Cardiac muscle cell (in vitro differentiated cells and primary cell): ENCODE results near the gene LPXN. TPM values are rescaled to one million over a fixed set of nuclear protein-coding genes. Genes with fewer than 3 reads are reported as not detected.

Experiments
- DNase-seq, 2 donors: peaks; one replicate each; pipeline versions ENCODE4 v3.0.0 to v3.0.0-alpha.2; 2010 to 2017; ENCODE audit warnings: low read depth in 1 of 2, low spot score in 1 of 2
- H3K27ac ChIP-seq: fragments of 200-600 bp; sonication (generic); 2 replicates; pipeline ENCODE4 v1.5.1; 2016
- H3K27me3 ChIP-seq: fragments of 200-600 bp; sonication (generic); 2 replicates; pipeline ENCODE4 v1.6.0; 2016; ENCODE audit warnings: control low read depth
- H3K36me3 ChIP-seq: fragments of 200-600 bp; sonication (generic); 2 replicates; pipeline ENCODE4 v1.5.1; 2016; ENCODE audit warnings: control low read depth
- H3K4me1 ChIP-seq: fragments of 200-600 bp; sonication (generic); 2 replicates; pipeline ENCODE4 v1.8.1; 2017; ENCODE audit warnings: low read depth, mild to moderate bottlenecking, mixed run types
- H3K4me3 ChIP-seq: fragments of 200-600 bp; sonication (generic); 2 replicates; pipeline ENCODE4 v1.5.1; 2016; ENCODE audit warnings: mild to moderate bottlenecking
- H3K9me3 ChIP-seq: fragments of 200-600 bp; sonication (generic); 2 replicates; pipeline ENCODE4 v1.5.1; 2017; ENCODE audit warnings: low read depth, mild to moderate bottlenecking, control low read depth
- CTCF ChIP-seq: IDR thresholded peaks from 2 replicates; pipeline ENCODE4 v1.5.1; 2012; ENCODE audit warnings: low read depth, mild to moderate bottlenecking, low read length
- polyA plus RNA-seq: library from polyadenylated mRNA; unstranded; fragments of >200 nt; fragmentation: Nextera tagmentation; extraction: Ambion mirVana; gene quantifications from 2 replicates; pipeline ENCODE4 v1.2.1, GENCODE V29; 2016
- total RNA-seq: library from RNA; depleted of rRNA; stranded (reverse); fragments of >200 nt; gene quantifications from 2 replicates; pipeline ENCODE4 v1.2.3, GENCODE V29; 2016

LPXN gene
- total and polyA plus RNA-seq, 2 experiments from 2014 or later = 3.0 to 4.1 TPM

DNA sequence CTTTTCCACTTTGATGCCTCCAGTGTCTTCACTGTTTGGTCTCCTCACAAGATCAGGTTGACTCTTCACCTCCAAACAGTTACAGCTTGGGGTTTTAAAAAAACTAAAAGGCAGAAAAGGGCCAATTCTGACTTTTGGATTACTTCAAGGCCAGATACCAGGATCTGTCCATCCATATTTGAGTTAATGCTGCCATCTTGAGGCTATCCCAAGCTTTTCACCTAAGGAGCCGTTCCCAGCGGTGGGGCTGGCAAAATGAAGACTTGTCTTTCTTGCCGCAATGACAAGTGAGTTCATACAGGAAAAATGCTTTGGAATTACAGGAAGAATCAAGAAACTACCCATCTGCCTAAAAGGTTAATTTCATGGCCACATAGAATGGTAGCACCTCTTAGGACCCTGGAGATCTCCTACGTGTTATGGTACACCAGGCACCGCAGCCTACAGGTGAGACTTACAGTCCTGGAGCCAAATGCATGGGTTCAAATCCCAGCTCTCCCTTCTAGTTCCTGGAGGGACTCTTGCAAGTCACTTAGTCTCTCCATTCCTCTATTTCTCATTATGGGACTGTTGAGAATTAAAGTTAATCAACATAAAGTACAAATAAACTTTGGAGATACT, 61.8 kb downstream of the LPXN start:
- Histone ChIP-seq H3K27me3 (peaks cover 25% of the 10 kb centered on the region), H3K9me3 (no peaks in the 10 kb centered on the region), H3K4me3 (no peak overlapping the region), H3K4me1 (no peaks in the 10 kb centered on the region), H3K36me3 (no peaks in the 10 kb centered on the region), H3K27ac (no peak overlapping the region)
- peak; percentile 52 to 77 for DNase-seq
- TF ChIP-seq CTCF = peak; percentile 69

- Histone ChIP-seq H3K27ac (no peak overlapping the region), H3K9me3 (no peaks in the 10 kb centered on the region), H3K36me3 (no peaks in the 10 kb centered on the region), H3K4me1 (no peaks in the 10 kb centered on the region), H3K27me3 (peaks cover 16% of the 10 kb centered on the region), H3K4me3 (no peak overlapping the region)
- no peak for TF ChIP-seq CTCF
- no peak for DNase-seq
Measured at GRCh38 chr11:58511636-58512035, 64.0 kb downstream of the LPXN start.

- DNase-seq = peak in 1 of 2 donors; percentile 15
- H3K36me3 ChIP-seq = no peaks in the 10 kb centered on the region
- peaks cover 5% of the 10 kb centered on the region for H3K27me3 ChIP-seq
- no peak overlapping the region for H3K27ac ChIP-seq
- no peaks in the 10 kb centered on the region for H3K4me1 ChIP-seq
- H3K9me3 ChIP-seq = no peaks in the 10 kb centered on the region
- H3K4me3 ChIP-seq = no peak overlapping the region
- no peak for TF ChIP-seq CTCF
Measured at GRCh38 chr11:58509748-58510147, 65.9 kb downstream of the LPXN start.

DNA sequence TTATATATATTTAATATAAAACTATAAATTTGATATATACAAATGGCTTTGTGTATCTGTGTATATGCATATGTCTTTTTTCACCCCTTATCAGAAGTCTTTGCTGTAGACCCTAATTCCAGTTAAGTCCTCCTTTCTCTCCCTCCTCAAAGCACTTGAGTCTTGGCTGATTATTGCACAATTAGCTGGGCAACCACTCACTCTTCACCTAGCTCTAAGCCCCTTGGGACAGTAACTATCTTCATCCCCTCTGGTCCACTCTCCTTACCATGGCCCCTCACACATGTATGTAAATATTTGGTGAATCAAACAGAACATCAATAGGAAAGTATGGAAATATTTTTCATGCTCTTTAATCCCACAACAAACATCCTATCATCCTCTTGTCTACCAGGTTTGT, 66.8 kb downstream of the LPXN start:
- H3K9me3 ChIP-seq = no peaks in the 10 kb centered on the region
- no peak for TF ChIP-seq CTCF
- DNase-seq = no peak

DNA sequence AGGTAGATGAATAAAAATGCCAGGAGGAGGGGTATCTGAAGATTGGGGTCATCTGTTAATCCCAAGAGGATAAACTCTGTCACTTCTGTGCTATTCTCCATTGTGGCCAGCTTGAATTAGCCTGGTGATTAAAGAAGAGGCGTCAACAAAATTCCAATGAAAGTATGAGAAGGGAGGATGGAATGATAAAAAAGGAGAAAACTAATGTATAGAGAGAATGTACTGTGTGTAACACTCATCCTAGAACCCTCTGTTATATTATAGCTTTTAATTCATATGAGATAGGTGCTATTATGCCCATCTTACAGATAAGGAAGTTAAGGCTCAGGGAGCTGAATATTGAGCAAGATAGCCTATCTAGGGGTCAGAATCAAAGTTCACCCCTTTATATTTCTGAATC, 67.7 kb downstream of the LPXN start, which contains the start of gene OR5B21:
OR5B21 (minus strand) TSS at position 101 of the 400 bp plus-strand sequence; CDS start at position 101, 0 bp downstream.
- no peaks in the 10 kb centered on the region for H3K36me3 ChIP-seq
- H3K27ac ChIP-seq = no peak within 1 kb of the TSS
- peaks cover 2% of the 10 kb centered on the region for H3K27me3 ChIP-seq
- no peak for TF ChIP-seq CTCF
- no peak for DNase-seq
- no peaks in the 10 kb centered on the region for H3K4me1 ChIP-seq
- H3K4me3 ChIP-seq = no peak within 1 kb of the TSS
- no peaks in the 10 kb centered on the region for H3K9me3 ChIP-seq

More for the DNA sequence above, 66.8 kb downstream of the LPXN start:
- Histone ChIP-seq H3K36me3 (no peaks in the 10 kb centered on the region), H3K4me1 (no peaks in the 10 kb centered on the region), H3K27me3 (peaks cover under 1% of the 10 kb centered on the region), H3K4me3 (no peak overlapping the region), H3K27ac (no peak overlapping the region)
